HepG2 (cell line): Measurements from ENCODE around the gene AGGF1. TPM values are rescaled to one million over a fixed set of nuclear protein-coding genes. Genes with fewer than 3 reads are reported as not detected.

Experiments used
- ATAC-seq: fragments of 200-7000 bp; cut with Tn5 transposase; 3 replicates; pipeline ENCODE4 v1.9.1; 2020; ENCODE audit warnings: mild to moderate bottlenecking, moderate library complexity
- BruUV-seq: library from RNA; stranded (reverse); fragments of 400-500 nt; replicated peaks from 2 replicates; lab custom pipeline; 2021; lab: Mats Ljungman, UMichigan
- CTCF ChIA-PET: fragments of 300-600 bp; formaldehyde crosslinking; extraction: SDS; loops from one replicate; lab custom pipeline; 2021; ENCODE audit warnings: low total read pairs, inconsistent platforms, low intra/inter-chr PET ratio; lab: Yijun Ruan, JAX
- POLR2A ChIA-PET: fragments of 350-600 bp; sonication (Branson Sonifier 250); formaldehyde crosslinking; loops from one replicate; lab custom pipeline; 2020; ENCODE audit warnings: antibody characterized with exemption, inconsistent platforms; lab: Yijun Ruan, JAX
- DNase-seq: peaks from one replicate; pipeline ENCODE4 v3.0.0-alpha.2; 2015; ENCODE audit warnings: low spot score
- FAIRE-seq: peaks from 3 replicates; lab custom pipeline; 2011; peaks lifted over from hg19 to GRCh38; lab: Jason Lieb, UNC
- H2AFZ ChIP-seq: one replicate; pipeline ENCODE4 v1.6.1; 2011; ENCODE audit warnings: low read length, inconsistent platforms
- H3K27ac ChIP-seq: fragments of 300-600 bp; 3 replicates; pipeline ENCODE4 v1.8.0; 2011; ENCODE audit warnings: mixed run types, mild to moderate bottlenecking, mixed read lengths, low read length, inconsistent platforms; ENCODE audit not compliant: insufficient read depth; ENCODE audit errors: extremely low read length
- H3K27me3 ChIP-seq, 2 experiments: fragments of 200-600 bp in 1 of 2; 2 replicates in 1 of 2; 3 replicates in 1 of 2; pipeline versions ENCODE4 v1.6.0 to v1.8.0; 2011; ENCODE audit warnings: low read length in 2 of 2, mild to moderate bottlenecking in 2 of 2, moderate library complexity in 2 of 2, inconsistent platforms in 1 of 2; ENCODE audit not compliant: insufficient read depth in 2 of 2, control insufficient read depth in 1 of 2
- H3K36me3 ChIP-seq, 2 experiments: fragments of 200-600 bp in 1 of 2; replicated peaks in 1 of 2; 2 replicates in 1 of 2; 3 replicates in 1 of 2; pipeline versions ENCODE4 v1.5.1 to v1.8.0; 2011; ENCODE audit warnings: low read length in 2 of 2, inconsistent platforms in 1 of 2; ENCODE audit not compliant: insufficient read depth in 2 of 2, control insufficient read depth in 1 of 2
- H3K4me1 ChIP-seq: 2 replicates; pipeline ENCODE4 v1.5.1; 2012; ENCODE audit warnings: low read length, inconsistent platforms; ENCODE audit not compliant: insufficient read depth
- H3K4me2 ChIP-seq: 2 replicates; pipeline ENCODE4 v1.6.0; 2011; ENCODE audit warnings: low read depth, low read length, inconsistent platforms
- H3K4me3 ChIP-seq, 3 experiments: fragments of 200-600 bp in 1 of 3; sonication (generic), shearing (Covaris generic) in 1 of 3; replicated peaks in 1 of 3; 2 replicates each; pipeline ENCODE4 v1.5.1; 2011 to 2016; ENCODE audit warnings: low read length in 3 of 3, inconsistent platforms in 2 of 3, low read depth in 2 of 3, mild to moderate bottlenecking in 2 of 3, control low read depth in 1 of 3, mixed read lengths in 1 of 3; ENCODE audit not compliant: insufficient read depth in 1 of 3
- H3K79me2 ChIP-seq: one replicate; pipeline ENCODE4 v1.6.1; 2011; ENCODE audit warnings: low read length, inconsistent platforms; ENCODE audit not compliant: insufficient read depth
- H3K9ac ChIP-seq: 2 replicates; pipeline ENCODE4 v1.6.0; 2011; ENCODE audit warnings: mild to moderate bottlenecking, low read depth, low read length, inconsistent platforms; ENCODE audit not compliant: insufficient read depth
- H3K9me3 ChIP-seq: 2 replicates; pipeline ENCODE4 v1.5.1; 2012; ENCODE audit warnings: mild to moderate bottlenecking, low read length
- H4K20me1 ChIP-seq: 2 replicates; pipeline ENCODE4 v1.6.0; 2011; ENCODE audit warnings: inconsistent platforms, mild to moderate bottlenecking, low read length, moderate library complexity; ENCODE audit not compliant: insufficient read depth
- FOSL2 ChIP-seq: sonication (generic); formaldehyde crosslinking; IDR thresholded peaks from 2 replicates; pipeline ENCODE4 v1.4.0; 2020; ENCODE audit warnings: missing genetic modification reagents
- PITX1 ChIP-seq: sonication (generic); formaldehyde crosslinking; IDR thresholded peaks from 2 replicates; pipeline ENCODE4 v1.5.1; 2020; ENCODE audit warnings: mild to moderate bottlenecking, missing genetic modification reagents
- RAD21 ChIP-seq: fragments of 450-650 bp; formaldehyde crosslinking; IDR thresholded peaks from 2 replicates; pipeline ENCODE4 v1.5.0; 2020; ENCODE audit warnings: mild to moderate bottlenecking
- RNF2 ChIP-seq: fragments of 450-650 bp; conservative IDR thresholded peaks from 2 replicates; pipeline ENCODE4 v1.6.1; 2016; ENCODE audit warnings: low read depth
- SNRNP70 ChIP-seq: fragments of 200-400 bp; formaldehyde crosslinking; IDR thresholded peaks from 2 replicates; pipeline ENCODE4 v1.6.1; 2017; ENCODE audit warnings: mild to moderate bottlenecking, low read depth, low read length, moderate library complexity
- SP140L ChIP-seq: sonication (generic); formaldehyde crosslinking; IDR thresholded peaks from 2 replicates; pipeline ENCODE4 v1.4.0; 2020; ENCODE audit warnings: missing genetic modification reagents, borderline replicate concordance
- ZEB1 ChIP-seq: IDR thresholded peaks from 2 replicates; pipeline ENCODE4 v1.6.1; 2012; ENCODE audit warnings: mild to moderate bottlenecking, low read depth, inconsistent platforms; ENCODE audit not compliant: insufficient replicate concordance
- ZMAT3 ChIP-seq: sonication (generic); formaldehyde crosslinking; conservative IDR thresholded peaks from 2 replicates; pipeline ENCODE4 v1.7.0; 2021; ENCODE audit warnings: missing genetic modification reagents
- ZNF121 ChIP-seq: sonication (generic); formaldehyde crosslinking; IDR thresholded peaks from 2 replicates; pipeline ENCODE4 v1.5.0; 2020; ENCODE audit warnings: mild to moderate bottlenecking, missing genetic modification reagents
- ZNF180 ChIP-seq: sonication (generic); formaldehyde crosslinking; IDR thresholded peaks from 2 replicates; pipeline ENCODE4 v1.4.0; 2020; ENCODE audit warnings: low read depth, missing genetic modification reagents, borderline replicate concordance
- ZNF709 ChIP-seq: sonication (generic); formaldehyde crosslinking; IDR thresholded peaks from 2 replicates; pipeline ENCODE4 v1.5.0; 2020; ENCODE audit warnings: mild to moderate bottlenecking, missing genetic modification reagents
- ZNF792 ChIP-seq: IDR thresholded peaks from 2 replicates; pipeline ENCODE4 v1.6.1; 2016
- WGBS: methylation state at CpG from one replicate; pipeline ENCODE4 v1.1.6; 2017; ENCODE audit warnings: low lambda C conversion rate; 5-methylcytosine and 5-hydroxymethylcytosine counted together
- in situ Hi-C: cut with HindIII; loops from 2 replicates; pipeline ENCODE4 v1.10.0; 2017; ENCODE audit warnings: low pct_unique_long_range_greater_than_20kb; ENCODE audit not compliant: extremely low pct_ligation_motif_present
- intact Hi-C: fragments of 100-400 bp; cut with micrococcal nuclease; formaldehyde crosslinking; loops from one replicate; pipeline ENCODE4 v1.10.0; 2022; ENCODE audit not compliant: unreplicated experiment
- polyA plus RNA-seq, 8 experiments: library from polyadenylated mRNA; depleted of rRNA in 3 of 8; stranded (reverse) in 7 of 8; unstranded in 1 of 8; fragments of >200 nt; fragmentation: Illumina TruSeq in 4 of 8; extraction: Trizol in 4 of 8; gene quantifications; 2 replicates each; pipeline versions ENCODE4 v1.2.1 to v1.2.3, GENCODE V29; 2011 to 2016; ENCODE audit warnings: low read depth in 4 of 8, missing spikeins in 1 of 8, mixed read lengths in 1 of 8; ENCODE audit not compliant: insufficient read depth in 1 of 8
- total RNA-seq, 5 experiments: library from RNA; depleted of rRNA; stranded (reverse); fragments of >200 nt; fragmentation: Illumina TruSeq; extraction: Trizol; gene quantifications; 2 replicates each; pipeline ENCODE4 v1.2.3, GENCODE V29; 2016; ENCODE audit warnings: low read depth in 1 of 5
- TF ChIP-seq, protein P1 (sequence below): sonication (generic); formaldehyde crosslinking; IDR thresholded peaks from 2 replicates; pipeline ENCODE4 v1.5.1; 2020; ENCODE audit warnings: mild to moderate bottlenecking, missing genetic modification reagents, borderline replicate concordance
- TF ChIP-seq, protein P2 (sequence below): IDR thresholded peaks from 2 replicates; pipeline ENCODE4 v1.6.1; 2012; ENCODE audit warnings: low read length, improper control_type of control experiment
- TF ChIP-seq, protein P3 (sequence below): sonication (generic); formaldehyde crosslinking; IDR thresholded peaks from 2 replicates; pipeline ENCODE4; 2020; ENCODE audit warnings: missing genetic modification reagents, mild to moderate bottlenecking, borderline replicate concordance

AGGF1 gene
- total and polyA plus RNA-seq, 2 of the 13 experiments (the other 11 are each of a cell fraction or from before 2014, with no cell fraction given), result 12.9 to 15.5 TPM

DNA sequence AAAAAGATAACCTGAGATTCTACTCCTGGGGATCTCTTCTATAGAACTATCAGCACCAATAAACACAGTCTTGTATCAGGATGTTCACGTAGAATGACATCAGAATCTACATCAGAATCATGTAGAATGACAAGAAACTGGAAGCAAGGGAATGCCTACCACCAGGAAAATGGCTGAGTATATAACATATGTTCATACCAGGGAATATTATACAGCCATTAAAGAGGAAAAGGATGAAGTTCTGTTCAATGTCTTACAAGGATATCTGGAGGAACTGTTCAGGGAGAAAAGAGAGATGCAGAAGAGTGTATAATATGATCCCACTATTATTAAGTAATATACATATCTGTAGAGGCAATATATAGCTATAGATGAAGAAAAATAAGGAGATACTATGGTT is 52.1 kb downstream of the AGGF1 start:
- peaks cover 15% of the 10 kb centered on the region for H3K79me2 ChIP-seq
- no peaks in the 10 kb centered on the region for H4K20me1 ChIP-seq
- H3K4me1 ChIP-seq, result peaks cover 13% of the 10 kb centered on the region
- H2AFZ ChIP-seq, result no peak overlapping the region
- no peak overlapping the region for H3K9ac ChIP-seq
- 59% methylated on average over 1 of the region's 1 CpG for WGBS
- DNase-seq, result no peak
- H3K4me2 ChIP-seq, result no peak overlapping the region
- ATAC-seq, result no peak
- H3K9me3 ChIP-seq, result no peaks in the 10 kb centered on the region
- no peak overlapping the region for H3K4me3 ChIP-seq
- POLR2A ChIA-PET, result no interaction called here
- FAIRE-seq, result no peak
- intact Hi-C loops (no loop called here), in situ Hi-C loops (no loop called here)
- CTCF ChIA-PET, result no interaction called here
- BruUV-seq, result no TSS peak
- H3K27ac ChIP-seq, result no peak overlapping the region
- H3K27me3 ChIP-seq, result no peaks in the 10 kb centered on the region; a peak in 1 of 5 replicates
- H3K36me3 ChIP-seq, result peaks cover 3 to 17% of the 10 kb centered on the region in 2 experiments; a peak in 4 of 5 replicates
- TF ChIP-seq, protein P1, sequence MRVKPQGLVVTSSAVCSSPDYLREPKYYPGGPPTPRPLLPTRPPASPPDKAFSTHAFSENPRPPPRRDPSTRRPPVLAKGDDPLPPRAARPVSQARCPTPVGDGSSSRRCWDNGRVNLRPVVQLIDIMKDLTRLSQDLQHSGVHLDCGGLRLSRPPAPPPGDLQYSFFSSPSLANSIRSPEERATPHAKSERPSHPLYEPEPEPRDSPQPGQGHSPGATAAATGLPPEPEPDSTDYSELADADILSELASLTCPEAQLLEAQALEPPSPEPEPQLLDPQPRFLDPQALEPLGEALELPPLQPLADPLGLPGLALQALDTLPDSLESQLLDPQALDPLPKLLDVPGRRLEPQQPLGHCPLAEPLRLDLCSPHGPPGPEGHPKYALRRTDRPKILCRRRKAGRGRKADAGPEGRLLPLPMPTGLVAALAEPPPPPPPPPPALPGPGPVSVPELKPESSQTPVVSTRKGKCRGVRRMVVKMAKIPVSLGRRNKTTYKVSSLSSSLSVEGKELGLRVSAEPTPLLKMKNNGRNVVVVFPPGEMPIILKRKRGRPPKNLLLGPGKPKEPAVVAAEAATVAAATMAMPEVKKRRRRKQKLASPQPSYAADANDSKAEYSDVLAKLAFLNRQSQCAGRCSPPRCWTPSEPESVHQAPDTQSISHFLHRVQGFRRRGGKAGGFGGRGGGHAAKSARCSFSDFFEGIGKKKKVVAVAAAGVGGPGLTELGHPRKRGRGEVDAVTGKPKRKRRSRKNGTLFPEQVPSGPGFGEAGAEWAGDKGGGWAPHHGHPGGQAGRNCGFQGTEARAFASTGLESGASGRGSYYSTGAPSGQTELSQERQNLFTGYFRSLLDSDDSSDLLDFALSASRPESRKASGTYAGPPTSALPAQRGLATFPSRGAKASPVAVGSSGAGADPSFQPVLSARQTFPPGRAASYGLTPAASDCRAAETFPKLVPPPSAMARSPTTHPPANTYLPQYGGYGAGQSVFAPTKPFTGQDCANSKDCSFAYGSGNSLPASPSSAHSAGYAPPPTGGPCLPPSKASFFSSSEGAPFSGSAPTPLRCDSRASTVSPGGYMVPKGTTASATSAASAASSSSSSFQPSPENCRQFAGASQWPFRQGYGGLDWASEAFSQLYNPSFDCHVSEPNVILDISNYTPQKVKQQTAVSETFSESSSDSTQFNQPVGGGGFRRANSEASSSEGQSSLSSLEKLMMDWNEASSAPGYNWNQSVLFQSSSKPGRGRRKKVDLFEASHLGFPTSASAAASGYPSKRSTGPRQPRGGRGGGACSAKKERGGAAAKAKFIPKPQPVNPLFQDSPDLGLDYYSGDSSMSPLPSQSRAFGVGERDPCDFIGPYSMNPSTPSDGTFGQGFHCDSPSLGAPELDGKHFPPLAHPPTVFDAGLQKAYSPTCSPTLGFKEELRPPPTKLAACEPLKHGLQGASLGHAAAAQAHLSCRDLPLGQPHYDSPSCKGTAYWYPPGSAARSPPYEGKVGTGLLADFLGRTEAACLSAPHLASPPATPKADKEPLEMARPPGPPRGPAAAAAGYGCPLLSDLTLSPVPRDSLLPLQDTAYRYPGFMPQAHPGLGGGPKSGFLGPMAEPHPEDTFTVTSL (CRISPR knock-in tag), result no peak
- TF ChIP-seq ZNF709 (CRISPR knock-in tag) (no peak), FOSL2 (CRISPR knock-in tag) (no peak), ZMAT3 (no peak), PITX1 (CRISPR knock-in tag) (no peak), SP140L (CRISPR knock-in tag) (no peak), ZNF121 (CRISPR knock-in tag) (no peak), SNRNP70 (no peak), RNF2 (no peak), ZNF792 (CRISPR knock-in tag) (no peak), ZNF180 (CRISPR knock-in tag) (no peak), ZEB1 (no peak), RAD21 (CRISPR knock-in tag) (no peak)
- TF ChIP-seq, protein P2, sequence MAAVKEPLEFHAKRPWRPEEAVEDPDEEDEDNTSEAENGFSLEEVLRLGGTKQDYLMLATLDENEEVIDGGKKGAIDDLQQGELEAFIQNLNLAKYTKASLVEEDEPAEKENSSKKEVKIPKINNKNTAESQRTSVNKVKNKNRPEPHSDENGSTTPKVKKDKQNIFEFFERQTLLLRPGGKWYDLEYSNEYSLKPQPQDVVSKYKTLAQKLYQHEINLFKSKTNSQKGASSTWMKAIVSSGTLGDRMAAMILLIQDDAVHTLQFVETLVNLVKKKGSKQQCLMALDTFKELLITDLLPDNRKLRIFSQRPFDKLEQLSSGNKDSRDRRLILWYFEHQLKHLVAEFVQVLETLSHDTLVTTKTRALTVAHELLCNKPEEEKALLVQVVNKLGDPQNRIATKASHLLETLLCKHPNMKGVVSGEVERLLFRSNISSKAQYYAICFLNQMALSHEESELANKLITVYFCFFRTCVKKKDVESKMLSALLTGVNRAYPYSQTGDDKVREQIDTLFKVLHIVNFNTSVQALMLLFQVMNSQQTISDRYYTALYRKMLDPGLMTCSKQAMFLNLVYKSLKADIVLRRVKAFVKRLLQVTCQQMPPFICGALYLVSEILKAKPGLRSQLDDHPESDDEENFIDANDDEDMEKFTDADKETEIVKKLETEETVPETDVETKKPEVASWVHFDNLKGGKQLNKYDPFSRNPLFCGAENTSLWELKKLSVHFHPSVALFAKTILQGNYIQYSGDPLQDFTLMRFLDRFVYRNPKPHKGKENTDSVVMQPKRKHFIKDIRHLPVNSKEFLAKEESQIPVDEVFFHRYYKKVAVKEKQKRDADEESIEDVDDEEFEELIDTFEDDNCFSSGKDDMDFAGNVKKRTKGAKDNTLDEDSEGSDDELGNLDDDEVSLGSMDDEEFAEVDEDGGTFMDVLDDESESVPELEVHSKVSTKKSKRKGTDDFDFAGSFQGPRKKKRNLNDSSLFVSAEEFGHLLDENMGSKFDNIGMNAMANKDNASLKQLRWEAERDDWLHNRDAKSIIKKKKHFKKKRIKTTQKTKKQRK, result no peak
- TF ChIP-seq, protein P3, sequence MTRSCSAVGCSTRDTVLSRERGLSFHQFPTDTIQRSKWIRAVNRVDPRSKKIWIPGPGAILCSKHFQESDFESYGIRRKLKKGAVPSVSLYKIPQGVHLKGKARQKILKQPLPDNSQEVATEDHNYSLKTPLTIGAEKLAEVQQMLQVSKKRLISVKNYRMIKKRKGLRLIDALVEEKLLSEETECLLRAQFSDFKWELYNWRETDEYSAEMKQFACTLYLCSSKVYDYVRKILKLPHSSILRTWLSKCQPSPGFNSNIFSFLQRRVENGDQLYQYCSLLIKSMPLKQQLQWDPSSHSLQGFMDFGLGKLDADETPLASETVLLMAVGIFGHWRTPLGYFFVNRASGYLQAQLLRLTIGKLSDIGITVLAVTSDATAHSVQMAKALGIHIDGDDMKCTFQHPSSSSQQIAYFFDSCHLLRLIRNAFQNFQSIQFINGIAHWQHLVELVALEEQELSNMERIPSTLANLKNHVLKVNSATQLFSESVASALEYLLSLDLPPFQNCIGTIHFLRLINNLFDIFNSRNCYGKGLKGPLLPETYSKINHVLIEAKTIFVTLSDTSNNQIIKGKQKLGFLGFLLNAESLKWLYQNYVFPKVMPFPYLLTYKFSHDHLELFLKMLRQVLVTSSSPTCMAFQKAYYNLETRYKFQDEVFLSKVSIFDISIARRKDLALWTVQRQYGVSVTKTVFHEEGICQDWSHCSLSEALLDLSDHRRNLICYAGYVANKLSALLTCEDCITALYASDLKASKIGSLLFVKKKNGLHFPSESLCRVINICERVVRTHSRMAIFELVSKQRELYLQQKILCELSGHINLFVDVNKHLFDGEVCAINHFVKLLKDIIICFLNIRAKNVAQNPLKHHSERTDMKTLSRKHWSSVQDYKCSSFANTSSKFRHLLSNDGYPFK, result no peak
